Osteoblast (primary cell): Measurements from ENCODE around the gene PCED1A. TPM values are rescaled to one million over a fixed set of nuclear protein-coding genes. Genes with fewer than 3 reads are reported as not detected.
A peak's percentile ranks its signal among the peaks of the same experiment; 100 is the strongest.

Experiments used
- DNase-seq: peaks from one replicate; pipeline ENCODE4 v3.0.0; 2011; ENCODE audit warnings: low spot score, mixed read lengths; ENCODE audit not compliant: insufficient read length; ENCODE audit errors: missing footprints
- H2AFZ ChIP-seq: 2 replicates; pipeline ENCODE4 v1.6.0; 2011; ENCODE audit warnings: mild to moderate bottlenecking, low read length
- H3K27ac ChIP-seq: 2 replicates; pipeline ENCODE4 v1.5.1; 2011; ENCODE audit warnings: mild to moderate bottlenecking, low read depth, low read length, moderate library complexity
- H3K27me3 ChIP-seq: 2 replicates; pipeline ENCODE4 v1.6.0; 2012; ENCODE audit warnings: mild to moderate bottlenecking, control low read depth, inconsistent platforms, low read length, moderate library complexity; ENCODE audit not compliant: insufficient read depth
- H3K36me3 ChIP-seq: 2 replicates; pipeline ENCODE4 v1.5.1; 2011; ENCODE audit warnings: mild to moderate bottlenecking, low read length, control low read depth, moderate library complexity; ENCODE audit not compliant: insufficient read depth
- H3K4me1 ChIP-seq: 2 replicates; pipeline ENCODE4 v1.5.1; 2011; ENCODE audit warnings: mild to moderate bottlenecking, low read length, control low read depth, moderate library complexity; ENCODE audit not compliant: insufficient read depth
- H3K4me2 ChIP-seq: 2 replicates; pipeline ENCODE4 v1.6.0; 2011; ENCODE audit warnings: mild to moderate bottlenecking, low read length; ENCODE audit not compliant: insufficient read depth
- H3K4me3 ChIP-seq: fragments of 200-600 bp; sonication (generic); 3 replicates; pipeline ENCODE4 v1.5.1; 2012; ENCODE audit warnings: mild to moderate bottlenecking, low read length, inconsistent platforms; ENCODE audit not compliant: insufficient read depth
- H3K79me2 ChIP-seq: 2 replicates; pipeline ENCODE4 v1.6.0; 2012; ENCODE audit warnings: mild to moderate bottlenecking, low read length, control low read depth, inconsistent platforms; ENCODE audit not compliant: insufficient read depth
- H3K9me3 ChIP-seq: 2 replicates; pipeline ENCODE4 v1.5.1; 2011; ENCODE audit warnings: low read depth, low read length, control low read depth
- H4K20me1 ChIP-seq: 2 replicates; pipeline ENCODE4 v1.6.0; 2012; ENCODE audit warnings: mild to moderate bottlenecking, low read length, control low read depth; ENCODE audit not compliant: insufficient read depth
- total RNA-seq: library from RNA; depleted of rRNA; stranded (reverse); fragments of >200 nt; gene quantifications from 2 replicates; pipeline ENCODE4 v1.2.3, GENCODE V29; 2012
- TF ChIP-seq, protein P1 (sequence below): IDR thresholded peaks from 2 replicates; pipeline ENCODE4 v1.5.1; 2011; ENCODE audit warnings: mild to moderate bottlenecking, low read depth, low read length, moderate library complexity; ENCODE audit errors: extremely low read depth

The PCED1A gene
- total RNA-seq, 1 donor = 24.2 TPM

DNA sequence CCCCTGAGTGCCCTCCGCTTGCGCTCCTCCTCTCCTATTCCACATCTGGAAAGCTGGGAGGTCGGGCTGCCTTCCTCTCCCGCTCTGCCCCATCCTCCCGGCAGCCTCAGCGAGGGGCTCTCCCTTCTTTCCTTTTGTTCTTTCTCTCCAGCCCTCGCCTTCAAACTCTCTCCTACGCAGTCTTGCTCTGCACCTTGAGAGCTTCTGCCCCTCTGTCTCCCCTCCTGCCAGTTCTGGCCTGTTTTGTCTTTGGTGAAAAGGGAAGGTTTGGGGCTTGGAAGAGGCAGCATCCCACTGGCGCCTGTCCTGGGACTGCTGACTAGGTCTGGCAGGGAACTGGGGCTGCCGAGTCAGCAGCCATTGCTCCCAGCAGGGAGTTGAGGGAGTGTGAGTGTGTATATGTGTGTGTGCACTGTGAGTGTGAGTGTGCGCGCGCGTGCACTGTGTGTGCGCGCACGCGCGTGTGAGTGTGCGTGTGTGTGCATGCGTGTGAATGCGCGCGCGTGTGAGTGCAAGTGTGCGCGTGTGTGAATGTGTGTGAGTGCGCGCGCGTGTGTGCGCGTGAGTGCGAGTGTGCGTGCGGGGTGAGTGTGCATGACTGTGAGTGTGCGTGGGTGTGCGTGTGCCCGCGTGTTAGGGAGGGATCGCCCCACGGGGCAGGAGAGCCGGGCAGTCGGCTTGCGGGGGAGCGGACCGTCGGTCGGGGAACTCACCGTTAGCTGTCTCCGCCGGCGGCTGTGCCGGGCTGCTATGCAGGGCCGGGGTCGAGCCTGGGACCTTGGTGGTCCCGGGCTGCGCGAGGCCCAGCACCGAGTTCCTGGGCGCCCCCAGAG lies 40.6 kb downstream of the PCED1A start:
- no peaks in the 10 kb centered on the region for H4K20me1 ChIP-seq
- no peaks in the 10 kb centered on the region for H3K9me3 ChIP-seq
- no peak overlapping the region for H3K27ac ChIP-seq
- H3K79me2 ChIP-seq = no peaks in the 10 kb centered on the region
- TF ChIP-seq, protein P1, sequence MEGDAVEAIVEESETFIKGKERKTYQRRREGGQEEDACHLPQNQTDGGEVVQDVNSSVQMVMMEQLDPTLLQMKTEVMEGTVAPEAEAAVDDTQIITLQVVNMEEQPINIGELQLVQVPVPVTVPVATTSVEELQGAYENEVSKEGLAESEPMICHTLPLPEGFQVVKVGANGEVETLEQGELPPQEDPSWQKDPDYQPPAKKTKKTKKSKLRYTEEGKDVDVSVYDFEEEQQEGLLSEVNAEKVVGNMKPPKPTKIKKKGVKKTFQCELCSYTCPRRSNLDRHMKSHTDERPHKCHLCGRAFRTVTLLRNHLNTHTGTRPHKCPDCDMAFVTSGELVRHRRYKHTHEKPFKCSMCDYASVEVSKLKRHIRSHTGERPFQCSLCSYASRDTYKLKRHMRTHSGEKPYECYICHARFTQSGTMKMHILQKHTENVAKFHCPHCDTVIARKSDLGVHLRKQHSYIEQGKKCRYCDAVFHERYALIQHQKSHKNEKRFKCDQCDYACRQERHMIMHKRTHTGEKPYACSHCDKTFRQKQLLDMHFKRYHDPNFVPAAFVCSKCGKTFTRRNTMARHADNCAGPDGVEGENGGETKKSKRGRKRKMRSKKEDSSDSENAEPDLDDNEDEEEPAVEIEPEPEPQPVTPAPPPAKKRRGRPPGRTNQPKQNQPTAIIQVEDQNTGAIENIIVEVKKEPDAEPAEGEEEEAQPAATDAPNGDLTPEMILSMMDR = no peak
- peak overlapping the region; percentile 63 for H3K4me2 ChIP-seq
- H3K4me1 ChIP-seq = no peaks in the 10 kb centered on the region
- H3K36me3 ChIP-seq = no peaks in the 10 kb centered on the region
- H2AFZ ChIP-seq = peak overlapping the region; percentile 62
- DNase-seq = peak; percentile 93
- peaks cover 63% of the 10 kb centered on the region for H3K27me3 ChIP-seq
- peak overlapping the region; percentile 52 for H3K4me3 ChIP-seq

DNA sequence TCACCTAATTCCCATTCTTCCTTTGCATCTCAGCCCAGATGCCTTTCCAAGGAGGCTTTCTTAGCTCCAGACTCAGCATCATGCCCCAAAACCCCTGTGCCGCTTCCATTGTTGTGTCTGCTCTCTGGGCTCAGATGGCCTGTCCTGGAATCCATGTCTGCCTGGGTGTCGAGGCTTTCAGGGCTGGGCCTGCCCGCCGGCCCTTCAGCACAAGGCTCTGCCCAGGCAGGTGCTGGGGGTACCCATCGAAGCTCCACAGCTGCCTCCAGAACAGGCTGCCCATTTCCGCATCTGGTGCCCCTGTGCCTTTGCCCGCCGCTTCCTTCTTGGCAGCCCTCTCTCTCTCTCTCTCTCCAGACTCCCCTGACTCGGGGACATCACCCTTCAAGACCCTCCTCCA lies 41.2 kb downstream of the PCED1A start:
- Histone ChIP-seq H4K20me1 (no peaks in the 10 kb centered on the region), H3K4me1 (no peaks in the 10 kb centered on the region), H3K36me3 (no peaks in the 10 kb centered on the region), H3K9me3 (no peaks in the 10 kb centered on the region), H3K4me3 (no peak overlapping the region), H3K27me3 (peaks cover 63% of the 10 kb centered on the region), H3K79me2 (no peaks in the 10 kb centered on the region), H2AFZ (no peak overlapping the region), H3K27ac (no peak overlapping the region), H3K4me2 (no peak overlapping the region)
- DNase-seq = no peak
- TF ChIP-seq, protein P1 = no peak

DNA sequence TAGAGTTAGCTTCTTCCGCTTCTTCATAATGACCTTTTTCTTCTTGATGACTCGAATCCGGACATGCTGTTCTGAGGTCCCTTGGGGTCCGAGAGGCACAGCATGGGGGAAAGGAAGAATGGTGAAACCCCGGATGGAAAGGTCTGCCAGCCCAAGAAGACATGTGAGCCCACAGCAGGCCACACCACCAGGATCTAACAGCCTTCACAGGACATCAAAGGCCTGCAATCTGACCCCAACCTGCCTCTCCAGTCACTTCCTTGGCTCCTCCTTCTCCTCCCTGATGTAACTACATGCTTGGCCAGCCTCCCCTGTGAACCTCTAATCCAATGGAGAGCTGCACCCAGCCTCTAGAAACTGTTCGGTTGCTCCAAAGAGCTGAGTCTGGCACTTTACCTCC lies 41.6 kb downstream of the PCED1A start:
- Histone ChIP-seq H2AFZ (no peak overlapping the region), H4K20me1 (no peaks in the 10 kb centered on the region), H3K27ac (no peak overlapping the region), H3K4me1 (no peaks in the 10 kb centered on the region), H3K9me3 (no peaks in the 10 kb centered on the region), H3K27me3 (peaks cover 63% of the 10 kb centered on the region), H3K4me3 (no peak overlapping the region), H3K4me2 (no peak overlapping the region), H3K36me3 (no peaks in the 10 kb centered on the region), H3K79me2 (no peaks in the 10 kb centered on the region)
- peak; percentile 92 for DNase-seq
- TF ChIP-seq, protein P1 = no peak

DNA sequence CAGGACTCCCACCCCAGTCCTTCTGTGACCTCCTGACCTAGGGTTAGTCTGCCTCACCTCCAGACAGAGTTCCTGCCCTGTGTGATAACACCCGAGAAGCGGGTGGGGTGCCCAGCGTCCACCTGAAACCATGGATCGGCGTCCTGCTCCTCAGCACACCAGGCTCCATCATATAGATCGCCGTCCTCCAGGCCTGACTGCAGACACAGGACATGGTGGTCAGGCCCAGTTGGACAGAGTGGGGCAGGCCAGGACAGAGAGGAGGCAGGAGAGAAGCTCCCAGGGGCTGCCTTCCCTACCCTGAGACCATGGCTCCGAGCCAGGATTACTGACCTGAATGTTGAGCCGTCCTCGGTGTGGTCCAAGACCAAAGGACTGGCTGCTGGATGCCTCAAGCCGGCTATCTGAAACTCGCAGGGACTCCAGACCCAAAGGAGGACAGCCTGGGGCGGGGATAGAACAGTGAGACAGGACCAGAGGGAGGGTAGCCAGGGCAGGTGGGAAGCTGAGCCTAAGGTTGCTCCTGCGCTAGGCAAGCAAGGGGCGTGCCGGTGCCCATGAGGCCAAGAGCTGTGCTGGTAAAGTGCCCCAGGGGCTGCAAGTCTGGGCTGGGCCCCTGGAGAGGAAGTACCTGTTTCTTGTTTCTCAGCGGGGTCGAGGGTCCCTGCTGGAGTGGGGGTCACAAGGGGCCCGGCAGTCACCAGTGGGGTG lies 42.2 kb downstream of the PCED1A start:
- Histone ChIP-seq H3K27ac (no peak overlapping the region), H3K27me3 (peaks cover 64% of the 10 kb centered on the region)

More for the DNA sequence above, 42.2 kb downstream of the PCED1A start:
- Histone ChIP-seq H3K79me2 (no peaks in the 10 kb centered on the region), H2AFZ (no peak overlapping the region), H4K20me1 (peaks cover 3% of the 10 kb centered on the region), H3K4me3 (no peak overlapping the region), H3K36me3 (no peaks in the 10 kb centered on the region), H3K4me2 (no peak overlapping the region), H3K9me3 (no peaks in the 10 kb centered on the region), H3K4me1 (no peaks in the 10 kb centered on the region)
- TF ChIP-seq, protein P1 = no peak
- DNase-seq = peak; percentile 66
